Activated CD4-positive, alpha-beta T cell treated with anti-CD3 and anti-CD28 coated beads for 24 hours (primary cell): ENCODE measurements around the gene TERT.
"Not testable (repeated sequence)": the region's sequence is repeated elsewhere in the genome, so short reads cannot be mapped to it uniquely, and the experiment has no call there.

Source experiments
- DNase-seq, 2 donors: peaks; one replicate each; pipeline ENCODE4 v3.0.0-alpha.2; 2020; ENCODE audit warnings: low read depth in 2 of 2

The TERT gene

GRCh38 chr5:1330847-1331831, 36.3 kb upstream of the TERT start:
- no peak for DNase-seq

- DNase-seq, result no peak
Measured at GRCh38 chr5:1330146-1330846, 35.4 kb upstream of the TERT start.

GRCh38 chr5:1329111-1329579, 34.3 kb upstream of the TERT start:
- DNase-seq, result no peak

GRCh38 chr5:1328237-1329110, 33.6 kb upstream of the TERT start:
- DNase-seq, result not testable (repeated sequence)

- DNase-seq, result not testable (repeated sequence)
Measured at GRCh38 chr5:1326901-1327756, 32.3 kb upstream of the TERT start.

GRCh38 chr5:1326532-1326875, 31.6 kb upstream of the TERT start:
- DNase-seq, result not testable (repeated sequence)

- no peak for DNase-seq
Measured at GRCh38 chr5:1325870-1326531, 31.1 kb upstream of the TERT start.

- DNase-seq, result no peak
Measured at GRCh38 chr5:1325191-1325741, 30.4 kb upstream of the TERT start.

GRCh38 chr5:1324719-1325190, 29.9 kb upstream of the TERT start:
- no peak for DNase-seq

- DNase-seq, result no peak
Measured at GRCh38 chr5:1324301-1324700, 29.4 kb upstream of the TERT start.

- no peak for DNase-seq
Measured at GRCh38 chr5:1323803-1324173, 28.9 kb upstream of the TERT start.

GRCh38 chr5:1322955-1323802, 28.3 kb upstream of the TERT start:
- no peak for DNase-seq

GRCh38 chr5:1322036-1322900, 27.4 kb upstream of the TERT start:
- no peak for DNase-seq

- no peak for DNase-seq
Measured at GRCh38 chr5:1321576-1321975, 26.7 kb upstream of the TERT start.

GRCh38 chr5:1320436-1321344, 25.8 kb upstream of the TERT start:
- no peak for DNase-seq

GRCh38 chr5:1319436-1320256, 24.8 kb upstream of the TERT start:
- DNase-seq, result no peak
